Tibial nerve (tissue), 4 donors: ENCODE measurements around the gene HMGXB4.

Experiments
- EP300 ChIP-seq, 2 donors: sonication (generic); formaldehyde crosslinking; IDR thresholded peaks; one replicate each; pipeline ENCODE4 v1.6.1; 2017; ENCODE audit warnings: antibody characterized with exemption in 2 of 2, mild to moderate bottlenecking in 1 of 2
- TF ChIP-seq, protein P1 (sequence below), 5 experiments: fragments of 200-600 bp in 3 of 5; fragments of 450-650 bp in 2 of 5; sonication (generic) in 3 of 5; IDR thresholded peaks; one replicate each; pipeline ENCODE4 v1.5.1; 2016 to 2019; ENCODE audit warnings: antibody characterized with exemption in 5 of 5, mild to moderate bottlenecking in 3 of 5, moderate library complexity in 2 of 5

GRCh38 chr22:35253946-35254345 lies 3.3 kb upstream of the HMGXB4 start:
- TF ChIP-seq, protein P1, sequence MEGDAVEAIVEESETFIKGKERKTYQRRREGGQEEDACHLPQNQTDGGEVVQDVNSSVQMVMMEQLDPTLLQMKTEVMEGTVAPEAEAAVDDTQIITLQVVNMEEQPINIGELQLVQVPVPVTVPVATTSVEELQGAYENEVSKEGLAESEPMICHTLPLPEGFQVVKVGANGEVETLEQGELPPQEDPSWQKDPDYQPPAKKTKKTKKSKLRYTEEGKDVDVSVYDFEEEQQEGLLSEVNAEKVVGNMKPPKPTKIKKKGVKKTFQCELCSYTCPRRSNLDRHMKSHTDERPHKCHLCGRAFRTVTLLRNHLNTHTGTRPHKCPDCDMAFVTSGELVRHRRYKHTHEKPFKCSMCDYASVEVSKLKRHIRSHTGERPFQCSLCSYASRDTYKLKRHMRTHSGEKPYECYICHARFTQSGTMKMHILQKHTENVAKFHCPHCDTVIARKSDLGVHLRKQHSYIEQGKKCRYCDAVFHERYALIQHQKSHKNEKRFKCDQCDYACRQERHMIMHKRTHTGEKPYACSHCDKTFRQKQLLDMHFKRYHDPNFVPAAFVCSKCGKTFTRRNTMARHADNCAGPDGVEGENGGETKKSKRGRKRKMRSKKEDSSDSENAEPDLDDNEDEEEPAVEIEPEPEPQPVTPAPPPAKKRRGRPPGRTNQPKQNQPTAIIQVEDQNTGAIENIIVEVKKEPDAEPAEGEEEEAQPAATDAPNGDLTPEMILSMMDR (IDR thresholded peaks at IDR 0.05) = no peak
- no peak for TF ChIP-seq EP300 (IDR thresholded peaks at IDR 0.05)
